SK-N-MC (cell line): ENCODE measurements around the gene ISM1.

Source experiments
- EZH2 ChIP-seq: fragments of 200-600 bp; sonication (generic); IDR thresholded peaks from one replicate; pipeline ENCODE4 v1.6.1; 2017; ENCODE audit warnings: antibody characterized with exemption
- FOXP2 ChIP-seq: optimal IDR thresholded peaks from 2 replicates; pipeline ENCODE3; 2011; ENCODE audit warnings: mild to moderate bottlenecking, moderate library complexity; ENCODE audit not compliant: insufficient read depth; ENCODE audit errors: extremely low read length, control extremely low read depth
- POLR2AphosphoS5 ChIP-seq: IDR thresholded peaks from 2 replicates; pipeline ENCODE4 v1.6.1; 2012; ENCODE audit warnings: mild to moderate bottlenecking, low read depth, low read length, borderline replicate concordance

DNA sequence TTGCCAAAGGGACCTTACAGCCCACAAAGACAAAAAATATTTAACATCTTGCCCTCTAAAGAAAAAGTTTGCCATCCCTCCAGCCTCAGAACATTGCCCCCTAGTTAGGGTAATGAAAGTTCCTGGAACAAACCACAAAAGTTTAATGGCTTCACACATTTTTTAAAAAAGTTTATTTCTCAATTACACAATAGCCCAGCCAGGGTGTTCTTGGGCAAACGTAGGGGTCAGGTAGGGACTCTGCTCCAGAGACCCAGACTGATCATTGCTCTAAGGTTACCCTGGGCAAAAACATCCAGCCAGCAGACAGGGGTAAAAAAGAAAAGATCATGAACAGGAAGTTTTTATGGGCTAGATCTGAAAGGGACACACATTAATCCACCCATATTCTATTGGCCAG, 4.5 kb upstream of the ISM1 start:
- TF ChIP-seq POLR2AphosphoS5, result no peak
- no peak for TF ChIP-seq EZH2
- no peak for TF ChIP-seq FOXP2
